Measurements from ENCODE around the gene ANKRD53. TPM values are rescaled to one million over a fixed set of nuclear protein-coding genes. Genes with fewer than 3 reads are reported as not detected.

Gene ANKRD53
- total and polyA plus RNA-seq, 12 donors, result 0.14 to 1.3 (median 0.77) TPM; not detected in 1

GRCh38 chr2:70984228-70984575, 5.8 kb downstream of the ANKRD53 start:
- DNase-seq, result no peak
- ATAC-seq, result no peak
- TF ChIP-seq CTCF (IDR thresholded peaks at IDR 0.05), result no peak
- WGBS, 2 donors, result 91 to 93% methylated on average over 3 of the region's 3 CpGs
- H3K27ac ChIP-seq, result no peak overlapping the region
- H3K4me1 ChIP-seq, result peaks cover 5 to 38% (median 20%) of the 10 kb centered on the region in 9 donors
- intact Hi-C loops (cut with DNase I), result no loop called here
- no peak overlapping the region for H3K4me3 ChIP-seq
- no peaks in the 10 kb centered on the region for H3K9me3 ChIP-seq
- H3K36me3 ChIP-seq, result peaks cover 0 to 44% (median 24%) of the 10 kb centered on the region in 9 donors
- H3K27me3 ChIP-seq, result peaks cover 0 to under 1% (median 0%) of the 10 kb centered on the region in 7 donors

DNA sequence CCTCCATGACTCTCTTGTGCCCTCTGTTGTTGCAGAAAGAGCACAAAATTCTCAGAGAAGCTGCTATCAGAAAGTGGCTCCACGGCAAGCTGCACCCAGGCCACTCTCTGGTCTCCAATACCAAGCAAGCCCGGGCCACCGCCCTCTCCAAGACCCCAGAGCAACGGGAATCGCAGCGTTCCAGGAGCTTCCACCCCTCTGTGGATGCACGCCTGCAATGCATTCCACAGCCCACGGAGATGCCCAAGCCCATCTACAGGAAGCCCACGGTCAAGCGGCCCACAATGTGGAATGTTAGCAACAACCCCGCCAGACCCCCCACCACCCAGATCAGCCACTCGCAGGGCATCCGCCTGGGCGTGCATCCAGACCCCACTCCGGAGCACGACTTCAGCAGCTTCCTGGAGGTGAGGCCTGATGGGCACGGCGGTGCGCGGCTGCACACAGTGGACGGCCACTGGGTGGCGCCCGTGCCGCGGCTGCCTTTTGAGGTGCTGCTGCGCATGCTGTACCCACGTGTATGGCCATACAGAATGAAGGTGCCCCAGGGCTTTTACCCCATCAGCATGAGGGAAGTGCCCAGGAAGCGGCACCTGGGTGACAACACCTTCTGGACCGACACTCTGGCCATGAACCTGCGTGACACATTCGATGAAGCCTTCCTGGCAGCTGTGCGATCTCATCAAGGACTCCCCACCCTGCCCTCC, 6.3 kb downstream of the ANKRD53 start:
- ATAC-seq, result peak in 7 of 8 donors; percentile 54 to 77 (median 71)
- DNase-seq, result peak; percentile 34 to 60
- Histone ChIP-seq H3K27me3 (no peaks in the 10 kb centered on the region), H3K9me3 (no peaks in the 10 kb centered on the region), H3K36me3 (peaks cover 0 to 50% (median 29%) of the 10 kb centered on the region in 9 donors), H3K4me1 (peaks cover 5 to 38% (median 20%) of the 10 kb centered on the region in 9 donors), H3K27ac (no peak overlapping the region), H3K4me3 (no peak overlapping the region)
- 41 to 42% methylated on average over 32 of the region's 32 CpGs for WGBS, 2 donors
- TF ChIP-seq CTCF (IDR thresholded peaks at IDR 0.05), result peak in 8 of 9 donors; percentile 31 to 86 (median 74)
- intact Hi-C loops (cut with DNase I), result no loop called here

DNA sequence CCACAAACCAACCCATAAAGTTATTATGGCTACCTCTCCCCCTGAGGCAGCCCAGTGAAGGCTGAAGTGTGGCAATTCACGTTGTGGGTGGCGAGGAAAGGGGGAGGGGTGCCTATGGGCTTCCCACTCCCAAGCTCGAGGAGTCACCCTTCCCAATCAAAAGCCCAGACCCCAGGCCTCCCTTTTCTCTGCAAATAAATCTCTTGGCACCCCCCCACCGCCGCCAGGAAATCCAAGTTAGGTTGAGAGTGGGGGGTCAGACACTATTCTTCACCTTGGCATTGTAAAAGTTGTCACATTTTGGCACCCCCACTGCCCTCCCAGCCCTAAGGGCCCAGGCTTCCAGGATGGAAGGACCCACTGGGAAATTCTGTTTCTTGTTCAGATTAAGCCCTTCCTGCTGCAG, 6.9 kb downstream of the ANKRD53 start:
- DNase-seq (no peak), ATAC-seq (no peak)
- Histone ChIP-seq H3K27me3 (no peaks in the 10 kb centered on the region), H3K9me3 (no peaks in the 10 kb centered on the region), H3K36me3 (peaks cover 0 to 55% (median 35%) of the 10 kb centered on the region in 9 donors), H3K4me3 (no peak overlapping the region), H3K27ac (no peak overlapping the region), H3K4me1 (peaks cover 5 to 38% (median 20%) of the 10 kb centered on the region in 9 donors)
- TF ChIP-seq CTCF (IDR thresholded peaks at IDR 0.05), result no peak
- intact Hi-C loops (cut with DNase I), result no loop called here
- WGBS, 2 donors, result 80% methylated on average over 5 of the region's 5 CpGs

- ATAC-seq (no peak), DNase-seq (no peak)
- WGBS, 2 donors, result 96 to 100% methylated on average over 1 of the region's 1 CpG
- intact Hi-C loops (cut with DNase I), result no loop called here
- Histone ChIP-seq H3K36me3 (peaks cover 0 to 62% (median 37%) of the 10 kb centered on the region in 9 donors), H3K27ac (no peak overlapping the region), H3K9me3 (no peaks in the 10 kb centered on the region), H3K4me3 (no peak overlapping the region), H3K4me1 (peaks cover 5 to 38% (median 20%) of the 10 kb centered on the region in 9 donors), H3K27me3 (no peaks in the 10 kb centered on the region)
- TF ChIP-seq CTCF (IDR thresholded peaks at IDR 0.05), result no peak
These were observed 7.5 kb downstream of the ANKRD53 start for GRCh38 chr2:70985956-70986355.
